GM19239 (cell line): ENCODE data around the gene SLC8A2.

Experiments used
- DNase-seq: peaks from one replicate; pipeline ENCODE4 v3.0.0; 2011; ENCODE audit warnings: low spot score; ENCODE audit not compliant: insufficient read length
- FAIRE-seq: peaks from 2 replicates; lab custom pipeline; 2011; peaks lifted over from hg19 to GRCh38; lab: Jason Lieb, UNC

SLC8A2 gene

GRCh38 chr19:47506459-47506858 lies 34.8 kb upstream of the SLC8A2 start:
- DNase-seq: no peak
- FAIRE-seq: no peak

GRCh38 chr19:47505506-47505905 lies 33.8 kb upstream of the SLC8A2 start:
- no peak for DNase-seq
- no peak for FAIRE-seq

GRCh38 chr19:47503826-47504150 lies 32.1 kb upstream of the SLC8A2 start:
- DNase-seq (no peak), FAIRE-seq (no peak)

GRCh38 chr19:47503130-47503825 lies 31.6 kb upstream of the SLC8A2 start:
- FAIRE-seq (no peak), DNase-seq (no peak)

GRCh38 chr19:47499863-47500830 lies 28.5 kb upstream of the SLC8A2 start:
- DNase-seq: no peak

GRCh38 chr19:47499371-47499770 lies 27.7 kb upstream of the SLC8A2 start:
- DNase-seq: no peak
- FAIRE-seq: no peak

More at GRCh38 chr19:47499863-47500830, 28.5 kb upstream of the SLC8A2 start:
- no peak for FAIRE-seq

GRCh38 chr19:47498561-47498960 lies 26.9 kb upstream of the SLC8A2 start:
- DNase-seq: no peak
- no peak for FAIRE-seq

- FAIRE-seq (no peak), DNase-seq (no peak)
These were observed 26.3 kb upstream of the SLC8A2 start for GRCh38 chr19:47497821-47498520.

- DNase-seq (no peak), FAIRE-seq (no peak)
These were observed 25.5 kb upstream of the SLC8A2 start for GRCh38 chr19:47497050-47497766.

- FAIRE-seq: no peak
These were observed 24.0 kb upstream of the SLC8A2 start for GRCh38 chr19:47495478-47496372.

GRCh38 chr19:47494729-47495128 lies 23.0 kb upstream of the SLC8A2 start:
- FAIRE-seq: no peak
- DNase-seq: no peak

More at GRCh38 chr19:47495478-47496372, 24.0 kb upstream of the SLC8A2 start:
- DNase-seq: no peak

- DNase-seq (no peak), FAIRE-seq (no peak)
These were observed 22.5 kb upstream of the SLC8A2 start for GRCh38 chr19:47494211-47494547.

GRCh38 chr19:47493378-47494210 lies 21.9 kb upstream of the SLC8A2 start:
- FAIRE-seq (no peak), DNase-seq (no peak)

- DNase-seq: no peak
- no peak for FAIRE-seq
These were observed 21.1 kb upstream of the SLC8A2 start for GRCh38 chr19:47492571-47493377.

- no peak for FAIRE-seq
- no peak for DNase-seq
These were observed 20.4 kb upstream of the SLC8A2 start for GRCh38 chr19:47492137-47492533.

- no peak for DNase-seq
- no peak for FAIRE-seq
These were observed 19.9 kb upstream of the SLC8A2 start for GRCh38 chr19:47491358-47492136.

GRCh38 chr19:47490847-47491246 lies 19.2 kb upstream of the SLC8A2 start:
- DNase-seq (no peak), FAIRE-seq (no peak)
